ENCODE results near the gene ZNF428.
A peak's percentile ranks its signal among the peaks of the same experiment; 100 is the strongest.
"Not testable (repeated sequence)": the region's sequence is repeated elsewhere in the genome, so short reads cannot be mapped to it uniquely, and the experiment has no call there.

ZNF428 gene

DNA sequence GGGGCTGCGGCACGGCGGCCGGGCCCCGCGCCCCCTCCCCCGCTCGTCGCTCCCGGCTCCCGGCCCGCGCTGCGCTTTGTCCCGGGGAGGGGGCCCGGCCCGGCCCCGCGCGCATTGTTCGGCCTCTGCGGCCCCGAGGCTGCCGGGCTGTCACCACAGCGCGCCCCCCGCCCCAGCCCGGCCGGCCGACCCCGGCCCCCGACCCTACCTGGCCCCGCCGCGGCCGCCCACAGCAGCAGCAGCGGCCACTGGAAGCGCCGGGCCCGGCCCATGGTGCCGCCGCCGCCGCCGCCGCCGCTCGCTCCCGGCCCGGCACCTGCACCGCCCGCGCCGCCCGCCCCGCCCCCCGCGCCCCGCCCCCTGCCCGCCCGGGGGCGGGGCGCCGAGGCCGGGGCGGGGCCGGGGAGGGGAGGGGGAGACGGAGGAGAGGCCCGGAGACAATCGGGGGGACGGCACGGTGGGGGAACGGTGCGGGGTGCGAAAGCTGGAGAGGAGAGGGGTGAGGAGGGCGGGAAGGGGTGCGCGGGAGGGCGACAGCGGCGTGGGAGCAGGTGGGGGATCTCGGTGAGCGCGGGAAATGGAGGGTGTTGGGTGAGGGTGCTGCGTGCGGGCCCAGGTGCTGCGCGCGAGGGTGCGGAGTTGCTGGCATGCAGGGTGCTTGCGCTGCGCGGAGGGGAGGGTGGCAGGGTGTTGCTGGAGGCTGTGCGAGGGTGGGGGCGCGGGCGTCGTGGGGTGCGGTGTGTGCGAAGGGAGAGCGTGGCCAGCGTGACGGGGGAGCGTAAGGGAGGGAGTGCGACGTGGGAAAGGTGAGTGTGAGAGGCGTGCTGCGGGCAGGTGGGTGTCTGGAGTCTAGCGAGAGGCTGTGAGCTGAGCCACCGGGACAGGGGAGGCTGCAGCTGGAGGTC, 20.3 kb upstream of the ZNF428 start, which contains the start of gene CADM4:
Gene CADM4, minus strand, starts transcription at position 332 of the 905 bp plus-strand sequence. Its CDS starts 60 bp downstream, at position 272.
- DNase-seq, result no peak

DNA sequence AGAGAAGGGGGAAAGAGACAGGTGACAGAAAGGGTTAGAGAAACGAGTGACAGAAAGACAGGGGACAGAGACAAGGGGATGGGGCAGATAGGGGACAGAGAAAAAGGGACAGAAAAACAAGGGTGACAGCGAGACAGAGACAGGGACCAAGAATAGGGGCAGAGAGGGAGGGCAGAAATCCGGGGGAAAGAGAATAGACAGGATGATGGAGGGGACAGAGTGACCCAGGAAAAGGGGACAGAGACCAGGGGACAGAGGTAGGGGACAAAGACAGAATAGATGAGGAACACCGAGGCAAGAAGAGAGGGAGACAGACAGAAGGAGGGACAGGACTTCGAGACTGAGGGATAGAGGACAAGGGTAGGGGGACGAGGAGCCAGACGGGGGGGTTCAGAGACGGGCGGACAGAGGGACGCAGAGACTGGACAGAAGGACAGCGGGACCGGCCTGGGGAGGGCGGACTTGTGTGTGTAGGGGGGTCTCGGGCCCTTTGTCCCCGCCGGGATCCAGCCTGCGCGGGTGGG, 19.6 kb upstream of the ZNF428 start:
- DNase-seq, result no peak

DNA sequence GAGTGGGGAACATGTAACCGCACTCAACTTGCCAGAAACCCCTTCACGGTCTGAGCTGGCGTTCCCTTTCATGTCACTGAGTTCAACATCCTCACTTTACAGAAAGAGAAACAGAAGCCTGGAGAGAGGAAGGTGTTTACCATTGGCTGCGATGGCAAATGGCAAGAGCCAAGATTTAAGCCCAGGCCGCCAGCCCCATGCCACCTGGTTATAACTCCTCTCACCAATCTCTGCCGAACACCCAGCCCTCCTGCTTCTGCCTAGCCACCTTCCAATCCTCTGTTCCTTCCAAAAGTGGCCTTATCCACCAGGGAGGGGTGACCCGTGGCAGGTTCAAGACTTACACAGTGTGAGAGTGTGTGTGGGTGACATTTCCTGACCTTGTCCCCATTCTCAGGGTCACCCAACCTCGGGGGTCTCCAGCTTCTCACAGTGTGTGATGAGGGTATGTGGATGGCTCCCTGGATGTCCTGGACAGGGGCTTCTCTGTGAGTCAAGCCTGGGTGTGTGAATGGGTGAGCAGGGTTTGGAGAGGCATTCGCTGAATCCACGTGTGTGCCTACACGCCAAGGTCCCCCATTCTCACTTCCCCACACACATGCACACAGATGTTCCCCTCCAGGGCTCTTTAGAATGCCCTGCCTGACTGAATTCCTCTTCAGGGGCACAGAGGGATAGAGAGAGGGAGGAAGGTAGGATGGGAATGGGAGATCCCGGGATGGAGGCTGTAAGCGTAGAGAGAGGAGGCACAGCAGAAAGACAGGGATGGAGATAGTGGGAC, 19.0 kb upstream of the ZNF428 start:
- peak; percentile 46 for DNase-seq

DNA sequence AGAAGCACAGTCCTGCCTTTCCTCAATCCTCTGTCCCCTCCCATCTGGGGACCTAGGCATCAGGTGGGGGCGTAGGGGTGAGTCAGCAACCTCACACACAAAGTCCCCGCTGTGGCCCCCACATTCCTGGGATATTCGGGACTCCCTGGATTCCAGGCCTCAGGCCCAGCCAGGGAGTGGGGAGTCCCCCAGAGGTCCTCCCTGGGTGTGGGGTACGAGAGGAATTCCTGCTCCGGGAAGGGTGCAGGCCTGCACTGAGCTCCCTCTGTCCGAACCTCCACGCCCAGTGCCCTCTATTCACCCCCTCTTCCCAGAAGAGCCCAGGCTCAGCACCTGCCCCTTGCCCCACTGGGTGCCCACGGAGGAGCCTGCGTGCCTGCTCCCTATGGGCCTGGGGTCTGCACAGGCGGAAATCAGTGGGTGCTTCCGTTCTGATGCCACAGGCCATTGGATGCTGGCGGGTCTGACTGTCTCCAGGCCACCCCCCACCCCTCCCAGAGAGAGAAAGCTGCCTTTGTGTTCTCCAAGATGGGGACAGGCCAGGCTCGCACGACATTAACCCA, 16.8 kb upstream of the ZNF428 start:
- DNase-seq, result no peak

DNA sequence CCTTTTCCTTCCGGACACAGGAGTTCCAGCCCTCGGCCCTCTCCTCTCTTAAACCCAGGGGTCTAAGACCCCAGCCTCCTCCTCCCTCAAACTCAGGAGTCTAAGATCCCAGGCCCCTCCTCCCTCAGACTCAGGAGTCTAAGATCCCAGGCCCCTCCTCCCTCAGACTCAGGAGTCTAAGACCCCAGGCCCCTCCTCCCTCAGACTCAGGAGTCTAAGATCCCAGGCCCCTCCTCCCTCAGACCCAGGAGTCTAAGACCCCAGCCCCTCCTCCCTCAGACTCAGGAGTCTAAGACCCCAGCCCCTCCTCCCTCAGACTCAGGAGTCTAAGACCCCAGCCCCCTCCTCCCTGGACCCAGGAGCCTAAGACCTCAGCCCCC, 16.1 kb upstream of the ZNF428 start:
- not testable (repeated sequence) for DNase-seq

DNA sequence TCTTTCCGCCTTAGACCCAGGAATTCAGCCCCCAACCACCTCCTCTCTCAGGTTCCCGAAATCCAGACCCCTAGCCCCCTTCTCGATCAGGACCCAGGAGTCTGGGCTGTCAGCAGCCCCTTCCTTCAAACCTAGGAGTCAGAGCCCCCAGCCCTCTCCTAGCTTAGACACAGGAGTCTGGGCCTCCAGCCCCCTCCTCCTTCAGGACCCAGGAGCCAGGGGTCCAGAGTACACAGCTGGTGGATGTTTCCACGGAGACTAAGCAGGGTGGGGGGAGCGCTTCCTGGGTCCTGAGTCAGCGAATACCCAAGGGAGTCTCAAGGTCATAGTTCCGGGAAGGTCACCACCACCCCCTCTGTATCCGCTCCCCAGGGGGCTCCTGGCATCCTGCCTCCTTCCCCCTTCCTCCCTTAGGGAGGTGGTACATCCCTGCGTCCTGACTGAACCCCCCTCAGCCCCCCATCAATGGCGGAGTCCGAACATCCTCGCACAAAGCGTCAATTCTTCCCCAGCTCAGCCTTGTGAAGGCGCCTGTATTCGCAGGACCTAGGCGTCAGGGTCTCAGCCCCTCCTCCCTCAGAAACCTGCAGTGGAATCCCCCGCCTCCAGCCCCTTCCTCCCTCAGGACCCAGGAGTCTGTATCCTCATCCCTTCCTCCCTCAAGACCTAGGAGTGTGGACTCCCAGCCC, 15.6 kb upstream of the ZNF428 start:
- DNase-seq, result no peak

DNA sequence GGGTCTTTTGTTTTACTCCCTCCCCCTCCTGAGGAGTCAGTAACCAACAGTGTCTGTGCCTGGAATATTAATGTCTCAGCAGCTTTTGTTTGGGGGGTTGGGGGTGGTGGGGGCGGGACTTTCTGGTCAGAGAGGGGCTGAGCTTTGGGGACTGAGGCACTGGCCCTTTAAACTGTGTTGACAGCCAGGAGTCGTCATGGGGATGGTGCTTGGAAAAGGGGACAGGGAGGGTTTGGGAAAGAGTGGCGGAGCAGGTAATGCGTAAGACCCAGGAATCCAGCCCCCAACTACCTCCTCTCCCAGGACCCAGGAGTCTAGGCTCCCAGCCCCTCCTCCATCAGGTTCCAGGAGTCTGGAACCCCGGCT, 15.1 kb upstream of the ZNF428 start:
- DNase-seq, result no peak

DNA sequence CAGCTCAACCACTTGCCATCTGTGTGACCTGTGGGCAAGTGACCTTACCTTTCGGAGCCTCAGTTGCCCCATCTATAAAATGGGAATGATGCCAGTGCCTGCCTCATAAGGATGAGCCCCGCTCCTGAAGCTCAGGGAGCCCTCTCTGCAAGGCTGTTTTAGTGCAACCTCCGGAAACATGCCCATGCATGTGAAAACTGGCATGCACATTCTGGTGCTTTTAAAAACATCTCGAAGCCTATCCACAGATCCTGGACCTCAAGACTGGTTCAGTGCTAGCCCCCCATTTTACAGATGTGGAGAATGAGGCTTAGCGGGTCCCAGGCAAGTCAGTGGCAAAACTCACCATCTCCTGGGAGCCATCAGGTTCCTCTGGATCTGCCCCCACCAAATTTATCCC, 14.6 kb upstream of the ZNF428 start:
- DNase-seq, result no peak

DNA sequence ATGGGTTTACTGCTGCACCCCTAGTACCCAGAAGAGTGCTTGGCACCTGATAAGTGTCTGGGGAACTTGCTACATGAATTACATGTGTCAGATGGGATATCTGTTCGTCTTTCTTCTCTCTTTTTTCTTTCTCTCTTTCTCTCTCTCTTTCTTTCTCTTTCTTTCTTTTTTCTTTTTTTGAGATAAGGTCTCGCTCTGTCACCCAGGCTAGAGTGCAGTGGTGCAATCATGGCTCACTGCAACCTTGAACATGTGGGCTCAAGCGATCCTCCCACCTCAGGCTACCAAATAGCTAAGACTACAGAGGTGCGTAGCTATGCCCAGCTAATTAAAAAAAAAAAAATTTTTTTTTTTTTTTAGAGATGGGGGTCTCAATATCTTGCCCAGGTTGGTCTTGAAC, 14.1 kb upstream of the ZNF428 start:
- DNase-seq, result no peak

DNA sequence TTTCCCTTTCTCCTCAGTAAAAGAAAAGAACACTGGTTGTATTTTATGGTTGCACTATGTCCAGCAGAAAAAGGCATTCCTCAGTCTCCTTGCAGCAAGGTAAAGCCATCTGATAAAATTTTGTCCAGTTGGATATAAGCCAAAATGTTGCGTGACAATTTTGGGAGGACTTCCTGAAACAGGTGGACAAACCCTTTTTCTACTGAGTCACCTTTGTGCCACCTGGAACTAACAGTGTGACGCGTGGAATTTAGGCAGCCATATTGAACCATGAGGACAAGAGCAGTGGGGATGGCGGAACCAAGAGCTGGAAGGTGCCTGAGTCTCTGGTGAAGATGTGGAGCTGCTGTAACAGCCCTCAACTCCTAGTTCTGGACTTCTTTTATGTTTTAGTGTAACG, 12.1 kb upstream of the ZNF428 start:
- DNase-seq, result no peak

DNA sequence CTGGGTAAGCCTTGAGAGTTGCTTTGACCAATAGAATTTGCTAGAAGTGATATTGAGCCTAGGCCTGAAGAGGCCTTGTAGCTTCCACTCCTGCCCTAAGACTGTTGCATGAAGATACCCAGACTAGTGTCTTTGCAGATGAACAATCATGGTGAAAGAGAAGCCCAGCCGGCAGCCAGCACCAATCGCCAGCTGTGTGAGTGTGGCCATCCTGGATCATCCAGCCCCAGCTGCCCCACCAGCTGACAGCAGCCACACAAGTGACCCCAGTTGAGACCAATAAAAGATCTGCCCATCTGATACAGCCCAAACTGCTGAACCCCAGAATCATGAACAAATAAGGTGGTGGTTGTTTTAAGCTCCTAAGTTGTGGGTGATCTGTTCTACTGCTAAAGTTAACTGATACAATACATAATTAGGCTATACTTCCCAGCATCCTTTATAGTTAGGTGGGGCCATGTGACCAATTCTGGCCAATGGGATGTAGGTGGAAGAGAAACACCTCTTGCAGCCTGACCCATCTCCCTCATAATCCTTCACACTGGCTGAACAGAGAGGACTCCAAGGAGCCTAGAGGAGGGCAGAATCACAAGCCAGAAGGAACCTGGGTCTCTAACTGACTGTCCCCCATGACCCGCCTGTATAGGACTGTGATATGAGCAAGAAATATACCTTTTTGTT, 9.4 kb upstream of the ZNF428 start:
- no peak for DNase-seq

DNA sequence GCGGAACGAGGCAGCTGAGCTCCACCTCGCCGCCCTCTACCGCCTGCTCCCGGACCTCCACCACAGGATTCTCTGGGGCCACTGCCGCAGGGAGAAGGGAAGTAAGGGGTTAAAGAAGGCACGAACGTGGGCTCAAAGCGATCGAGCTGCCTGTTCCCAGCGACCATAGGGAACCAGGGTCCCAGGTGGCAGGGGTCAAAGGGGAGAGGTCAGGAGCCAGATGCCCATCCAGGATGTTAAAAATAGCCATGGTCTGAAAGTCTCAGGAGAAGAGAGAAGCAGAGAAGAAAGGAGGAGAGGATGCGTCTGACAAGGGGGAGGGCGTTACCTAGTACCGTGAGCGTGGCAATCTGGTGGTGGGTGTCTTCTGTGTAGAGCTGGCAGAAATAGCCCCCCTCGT, 7.4 kb upstream of the ZNF428 start:
- DNase-seq, result no peak

DNA sequence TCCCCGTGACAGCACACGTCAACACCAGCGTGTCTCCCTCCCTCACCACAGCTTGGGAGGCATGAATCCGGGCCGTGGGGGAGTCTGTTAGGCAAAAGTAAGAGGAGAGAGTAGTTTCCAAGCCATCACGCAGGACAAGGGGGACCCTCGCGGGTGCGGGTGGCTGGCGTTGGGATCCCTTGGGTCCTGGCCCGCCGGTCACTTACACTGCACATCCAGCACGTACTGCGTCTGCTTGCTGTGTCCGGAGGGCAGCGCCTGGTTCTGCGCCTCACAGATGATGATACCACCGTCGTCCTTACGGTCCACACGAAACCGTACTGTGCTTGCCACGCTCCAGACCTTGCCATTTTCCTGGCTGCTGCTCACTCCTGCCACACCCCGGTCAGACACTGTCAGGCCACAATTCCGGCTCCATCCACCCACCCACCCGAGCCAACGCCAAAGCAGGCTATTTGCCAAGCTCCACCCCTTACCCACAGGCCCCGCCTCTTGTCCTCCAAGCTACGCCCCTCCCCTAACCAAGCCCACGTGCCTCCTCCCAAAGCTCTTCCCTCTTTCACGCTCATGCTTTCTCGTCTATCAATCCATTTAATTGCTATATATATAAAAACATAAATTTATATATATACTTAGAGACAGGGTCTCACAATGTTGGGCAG, 6.6 kb upstream of the ZNF428 start:
- peak; percentile 55 for DNase-seq

DNA sequence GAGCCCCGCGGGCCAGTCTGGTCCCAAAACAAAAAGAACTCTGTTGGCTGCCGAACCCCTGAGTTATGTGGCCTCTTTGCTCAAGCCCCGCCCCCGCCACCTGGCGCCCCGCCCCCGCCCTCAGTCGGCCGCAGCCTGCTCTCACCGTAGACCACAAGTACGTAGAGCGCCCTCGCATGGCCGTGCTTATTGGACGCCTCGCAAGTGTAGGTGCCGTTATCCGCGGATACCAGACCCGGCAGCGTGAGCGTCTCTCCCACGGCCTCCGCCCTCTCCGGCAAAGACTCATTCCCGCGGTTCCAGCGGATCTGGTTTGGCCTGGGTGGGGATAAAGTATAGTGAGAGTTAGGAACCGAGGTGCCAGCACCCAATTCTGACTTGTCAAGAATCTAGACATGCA, 5.5 kb upstream of the ZNF428 start:
- DNase-seq, result peak; percentile 57

DNA sequence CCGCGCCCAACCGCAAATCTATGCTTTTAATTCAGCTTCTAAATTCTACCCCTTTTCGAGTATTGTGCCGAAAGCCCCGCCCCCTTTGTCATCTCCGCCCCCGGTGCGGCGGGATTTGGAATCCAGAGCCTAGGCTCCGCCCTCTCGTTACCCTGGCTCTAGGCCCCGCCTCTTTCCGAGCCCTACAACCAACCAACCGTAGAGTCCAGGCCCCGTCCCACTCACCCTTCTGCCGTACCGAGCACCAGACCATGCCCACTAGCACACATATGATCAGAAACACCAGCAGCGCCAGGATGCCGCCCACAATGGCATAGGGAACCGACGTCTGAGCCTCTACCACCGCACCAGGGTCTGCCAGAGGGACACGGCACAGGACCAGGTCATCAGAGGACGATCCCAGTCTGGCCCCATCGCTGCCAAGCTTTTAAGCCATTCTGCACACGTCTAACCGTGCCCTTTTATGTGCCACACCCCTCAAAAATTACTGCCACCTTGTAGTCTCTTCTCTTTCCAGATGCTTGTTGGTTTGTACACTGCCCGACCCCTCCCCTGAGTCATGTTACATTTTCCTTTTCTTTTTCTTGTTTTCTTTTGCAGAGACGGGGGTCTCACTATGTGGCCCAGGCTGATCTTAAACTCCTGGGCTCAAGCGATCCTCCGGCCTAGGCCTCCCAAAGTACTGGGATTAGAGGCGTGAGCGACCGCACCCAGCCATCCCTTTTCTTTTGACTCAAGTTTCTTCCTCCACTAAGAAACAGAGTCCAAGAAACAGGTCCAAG, 4.7 kb upstream of the ZNF428 start:
- no peak for DNase-seq

DNA sequence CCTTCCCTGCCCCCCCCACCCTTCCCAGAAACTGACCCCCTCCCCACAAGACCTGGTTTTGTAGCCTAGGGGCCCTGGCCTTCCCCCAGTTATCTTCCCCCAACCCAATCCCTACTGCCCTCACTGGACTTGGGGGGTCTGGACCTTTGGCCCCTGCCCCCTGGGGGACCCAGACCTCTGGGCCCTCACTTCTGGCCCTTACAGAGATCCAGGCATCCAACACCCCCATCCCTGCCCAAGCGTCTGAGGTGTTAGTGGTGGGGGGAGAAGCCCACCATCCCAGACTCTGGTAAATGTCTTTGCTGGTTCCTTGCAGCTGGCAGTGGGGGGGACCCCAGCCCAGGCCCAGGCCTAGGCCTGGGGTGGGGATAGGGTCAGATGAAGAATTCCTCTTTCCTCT, 3.5 kb upstream of the ZNF428 start:
- DNase-seq, result no peak

DNA sequence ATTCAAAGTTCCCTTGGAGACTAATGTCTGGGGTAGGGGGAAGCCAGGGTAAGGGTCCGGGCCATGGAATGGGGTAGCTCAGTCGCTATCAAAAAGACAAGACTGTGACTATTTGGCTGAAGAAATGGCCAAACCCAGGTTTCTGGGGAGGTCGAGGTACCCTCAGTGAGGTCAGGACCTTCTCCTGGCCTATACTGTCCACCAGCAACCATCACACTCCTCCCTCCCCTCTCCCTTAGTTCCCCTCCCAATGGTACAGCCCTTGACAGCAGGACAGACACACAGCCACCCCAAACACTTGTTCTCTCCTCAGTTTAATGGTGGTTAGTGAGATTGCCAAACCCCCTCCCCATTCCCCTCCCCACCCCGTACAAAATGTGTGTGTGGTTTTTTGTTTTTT, 2.6 kb upstream of the ZNF428 start:
- DNase-seq, result no peak

DNA sequence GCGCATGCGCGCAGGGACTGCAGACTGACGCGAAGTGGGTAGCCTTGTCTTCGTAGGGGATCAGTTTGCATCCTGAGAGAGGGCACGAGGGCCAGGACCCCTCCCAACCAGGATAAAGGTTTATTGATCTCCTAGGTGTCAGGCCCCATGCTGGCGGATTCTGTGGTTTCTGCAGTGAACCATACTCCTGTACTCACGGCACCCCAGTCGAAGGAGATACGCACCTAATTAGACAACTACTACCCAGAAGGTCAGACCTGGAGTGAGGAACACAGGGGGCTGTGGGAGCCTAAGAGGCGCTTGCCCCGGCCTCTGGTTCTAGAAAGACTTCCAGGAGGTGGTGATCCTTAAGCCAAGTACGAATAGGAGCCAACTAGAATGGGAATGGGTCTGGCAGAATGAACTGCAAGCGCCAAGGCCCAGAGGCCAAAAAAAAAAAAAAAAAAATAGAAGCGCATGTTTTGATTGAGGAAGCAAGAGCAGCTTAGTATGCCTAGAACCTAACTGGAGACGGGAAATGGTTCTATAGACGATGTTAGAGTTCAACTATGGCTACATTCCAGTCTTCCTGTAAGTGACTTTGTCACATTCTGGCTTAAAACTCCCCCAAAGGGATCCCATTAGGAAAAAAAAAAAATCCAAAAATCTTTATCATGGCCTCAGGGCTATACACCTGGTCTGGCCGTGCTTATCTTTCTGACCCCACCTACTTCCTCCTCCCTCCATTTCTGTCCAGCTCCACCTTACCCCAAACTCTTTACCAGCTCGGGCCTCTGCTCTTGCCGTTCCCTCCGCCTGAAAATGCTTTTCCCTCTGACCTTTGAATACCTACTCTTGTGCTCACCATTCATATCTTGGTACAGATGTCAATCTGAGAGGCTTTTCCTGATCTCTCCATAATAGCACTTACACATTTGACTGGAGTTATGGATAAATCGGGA, 902 bp upstream of the ZNF428 start:
- peak; percentile 23 for DNase-seq

DNA sequence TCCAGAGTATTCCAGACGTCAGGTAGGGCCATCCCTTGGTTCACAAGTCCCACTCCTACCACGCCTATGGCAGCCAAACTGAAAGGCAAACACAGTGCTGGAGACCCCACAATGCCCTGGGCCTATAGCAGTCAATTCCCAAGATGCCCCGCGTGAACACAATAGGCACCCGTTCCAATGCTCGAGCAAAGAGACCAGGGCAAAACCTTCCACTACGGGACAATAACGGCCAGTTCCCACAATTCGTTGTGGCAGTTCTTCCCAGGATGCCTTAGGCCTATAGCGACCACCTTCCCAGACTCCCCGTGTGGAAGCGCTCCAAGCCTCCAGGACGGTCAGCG, 538 bp downstream of the ZNF428 start:
- peak; percentile 74 for DNase-seq

DNA sequence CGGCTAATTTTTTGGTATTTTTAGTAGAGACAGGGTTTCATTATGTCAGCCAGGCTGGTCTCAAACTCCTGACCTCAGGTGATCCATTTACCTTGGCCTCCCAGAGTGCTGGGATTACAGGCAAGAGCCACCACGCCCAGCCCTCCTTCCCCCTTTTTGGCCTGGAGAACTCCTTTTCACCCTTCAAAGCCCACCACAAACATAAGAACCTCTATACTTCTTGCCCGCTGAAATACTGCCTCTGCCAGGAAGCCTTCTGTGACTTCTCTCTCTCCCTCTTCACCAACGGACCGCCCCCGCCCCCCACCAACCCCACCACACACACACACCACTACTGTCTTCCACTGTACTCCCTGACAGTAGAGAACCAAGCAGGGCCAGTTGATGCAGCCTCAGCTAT, 2.5 kb downstream of the ZNF428 start:
- no peak for DNase-seq
